AG20443 (cell line): Measurements from ENCODE around the gene MAEL.

ENCODE experiments used
- DNase-seq: peaks from one replicate; pipeline ENCODE4 v3.0.0; 2012; ENCODE audit warnings: low spot score, mixed read lengths

The MAEL gene

DNA sequence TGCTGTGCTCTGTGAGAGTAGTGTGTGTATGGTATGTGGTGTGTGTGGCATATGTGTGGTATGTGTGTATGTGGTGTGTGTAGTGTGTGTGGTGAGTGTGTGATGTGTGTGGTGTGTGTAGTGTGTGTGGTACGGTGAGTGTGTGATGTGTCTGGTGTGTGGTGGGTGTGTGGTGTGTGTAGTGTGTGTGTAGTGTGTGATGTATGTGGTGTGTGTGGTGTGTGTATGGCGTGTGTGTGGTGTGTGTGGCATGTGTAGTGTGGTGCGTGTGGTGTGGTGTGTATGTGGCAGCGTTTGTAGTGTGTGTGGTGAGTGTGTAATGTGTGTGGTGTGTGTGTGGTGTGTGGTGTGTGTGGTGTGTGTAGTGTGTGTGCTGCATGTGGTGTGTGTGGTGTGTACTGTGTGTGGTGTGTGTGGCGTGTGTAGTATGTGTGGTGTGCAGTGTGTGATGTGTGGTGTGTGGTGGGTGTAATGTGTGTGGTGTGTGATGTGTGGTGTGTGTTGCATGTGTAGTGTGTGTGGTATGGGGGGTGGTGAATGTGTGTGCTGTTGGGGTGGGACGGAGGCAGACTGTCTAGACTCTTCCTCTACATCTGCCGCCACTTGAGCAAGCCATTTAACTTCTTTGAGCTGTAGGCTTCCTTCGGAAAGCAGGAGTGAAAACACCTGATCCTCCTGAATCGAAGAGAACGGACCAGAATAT lies 67.6 kb downstream of the MAEL start:
- DNase-seq, result no peak

DNA sequence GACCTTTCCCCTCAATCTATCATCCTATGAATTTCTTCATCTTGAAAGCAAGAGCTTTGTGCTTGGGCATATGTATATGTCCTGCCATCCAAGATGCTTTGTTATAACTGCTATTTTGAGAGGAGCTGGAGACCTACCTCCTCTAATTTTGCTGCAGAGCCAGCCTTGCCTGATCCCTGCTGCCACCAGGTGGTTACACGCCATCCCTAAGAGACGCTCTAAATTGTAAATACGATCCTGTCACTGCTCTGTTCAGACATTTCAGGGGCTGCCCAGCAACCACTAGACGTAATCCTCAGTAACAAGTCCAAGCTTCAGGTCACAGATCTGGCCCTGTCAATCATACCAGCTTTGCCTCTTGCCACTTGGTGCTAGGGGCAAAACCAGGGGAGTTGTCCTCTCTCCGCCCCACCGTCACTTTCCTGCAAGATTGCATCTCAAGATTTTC lies 68.2 kb downstream of the MAEL start:
- DNase-seq, result no peak

GRCh38 chr1:167059045-167059808 lies 70.1 kb downstream of the MAEL start:
- DNase-seq, result peak; percentile 69

DNA sequence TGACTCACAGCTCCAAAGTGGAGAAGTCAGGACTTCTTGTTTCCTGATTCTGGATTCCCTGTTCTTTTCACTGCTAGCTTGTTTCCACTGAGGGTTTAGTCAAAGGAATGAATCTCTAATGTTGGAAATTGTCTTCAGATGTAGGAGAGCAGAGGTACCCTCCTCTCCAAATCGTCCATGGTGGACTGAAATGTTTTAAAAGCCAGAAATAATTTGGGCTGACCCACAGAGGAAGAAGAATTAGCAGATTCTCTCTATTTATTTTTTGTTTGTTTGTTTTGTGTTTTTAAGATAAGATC lies 70.7 kb downstream of the MAEL start:
- no peak for DNase-seq

GRCh38 chr1:167060141-167061072 lies 71.3 kb downstream of the MAEL start:
- no peak for DNase-seq

- DNase-seq, result no peak
Measured at GRCh38 chr1:167061073-167061464, 72.0 kb downstream of the MAEL start.

GRCh38 chr1:167064621-167065020 lies 75.5 kb downstream of the MAEL start:
- no peak for DNase-seq

DNA sequence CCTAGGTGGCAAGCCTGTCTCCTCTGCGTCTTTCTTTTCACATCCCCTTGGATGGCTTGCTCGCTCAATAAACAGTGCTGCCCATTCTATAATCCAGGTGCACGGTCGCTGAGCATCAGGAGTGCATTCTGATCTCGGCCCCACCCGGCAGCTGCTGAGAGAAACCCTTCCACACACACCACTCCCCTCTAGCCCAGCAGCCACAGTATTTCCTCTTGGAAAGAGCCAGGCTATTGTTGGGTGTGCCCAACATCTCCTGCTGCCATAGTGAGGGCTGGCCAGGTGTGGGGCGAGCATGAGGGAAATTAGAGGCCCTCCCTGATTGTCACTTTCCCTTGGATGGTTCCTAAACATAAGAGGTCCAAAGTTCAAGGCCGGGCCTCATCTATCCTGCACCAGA lies 76.4 kb downstream of the MAEL start:
- DNase-seq, result no peak

- DNase-seq, result peak; percentile 94
Measured at GRCh38 chr1:167066333-167067122, 77.4 kb downstream of the MAEL start.

- DNase-seq, result no peak
Measured at GRCh38 chr1:167067904-167068303, 78.8 kb downstream of the MAEL start.

DNA sequence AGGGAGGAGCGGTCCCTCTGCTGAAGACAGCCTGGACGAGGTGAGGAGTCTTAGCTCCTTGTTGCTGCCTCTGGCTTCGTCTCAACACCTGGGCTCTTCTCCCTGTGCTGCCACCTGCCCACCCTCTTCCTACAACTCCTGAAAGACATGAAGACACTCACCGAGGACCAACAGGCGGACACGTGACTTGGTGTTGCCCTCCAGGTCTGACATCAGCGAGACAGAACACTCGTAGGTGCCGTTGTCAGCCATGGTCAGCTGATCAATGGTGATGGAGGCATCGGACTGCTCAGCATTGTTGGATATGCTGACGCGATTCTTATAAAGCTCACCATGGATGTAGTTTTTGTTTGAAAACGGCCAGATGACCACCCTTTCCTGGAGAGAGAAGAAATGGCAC lies 79.7 kb downstream of the MAEL start:
- no peak for DNase-seq

GRCh38 chr1:167071286-167071685 lies 82.2 kb downstream of the MAEL start:
- DNase-seq, result no peak
